Left lobe of liver (tissue), 2 donors: ENCODE measurements around the gene OTUD5. TPM values are rescaled to one million over a fixed set of nuclear protein-coding genes. Genes with fewer than 3 reads are reported as not detected.
"Not testable (repeated sequence)": the region's sequence is repeated elsewhere in the genome, so short reads cannot be mapped to it uniquely, and the experiment has no call there.

Experiments
- ATAC-seq: fragments of 200-7000 bp; cut with Tn5 transposase; one replicate; pipeline ENCODE4 v1.9.1; 2020; ENCODE audit warnings: mild to moderate bottlenecking, moderate library complexity
- DNase-seq: peaks from one replicate; pipeline ENCODE4 v3.0.0-alpha.2; 2020; ENCODE audit warnings: low spot score
- total RNA-seq: library from RNA; stranded (reverse); gene quantifications from one replicate; pipeline ENCODE4 v1.2.1, GENCODE V29; 2021
- donor health status: DM: no; HTN: no; CAD: no; lungs with moderate emphysema.
- donor health status: DM: no; HTN: yes; CAD: no.

The OTUD5 gene
- total RNA-seq, 1 donor from 2014 or later: 21.8 TPM

DNA sequence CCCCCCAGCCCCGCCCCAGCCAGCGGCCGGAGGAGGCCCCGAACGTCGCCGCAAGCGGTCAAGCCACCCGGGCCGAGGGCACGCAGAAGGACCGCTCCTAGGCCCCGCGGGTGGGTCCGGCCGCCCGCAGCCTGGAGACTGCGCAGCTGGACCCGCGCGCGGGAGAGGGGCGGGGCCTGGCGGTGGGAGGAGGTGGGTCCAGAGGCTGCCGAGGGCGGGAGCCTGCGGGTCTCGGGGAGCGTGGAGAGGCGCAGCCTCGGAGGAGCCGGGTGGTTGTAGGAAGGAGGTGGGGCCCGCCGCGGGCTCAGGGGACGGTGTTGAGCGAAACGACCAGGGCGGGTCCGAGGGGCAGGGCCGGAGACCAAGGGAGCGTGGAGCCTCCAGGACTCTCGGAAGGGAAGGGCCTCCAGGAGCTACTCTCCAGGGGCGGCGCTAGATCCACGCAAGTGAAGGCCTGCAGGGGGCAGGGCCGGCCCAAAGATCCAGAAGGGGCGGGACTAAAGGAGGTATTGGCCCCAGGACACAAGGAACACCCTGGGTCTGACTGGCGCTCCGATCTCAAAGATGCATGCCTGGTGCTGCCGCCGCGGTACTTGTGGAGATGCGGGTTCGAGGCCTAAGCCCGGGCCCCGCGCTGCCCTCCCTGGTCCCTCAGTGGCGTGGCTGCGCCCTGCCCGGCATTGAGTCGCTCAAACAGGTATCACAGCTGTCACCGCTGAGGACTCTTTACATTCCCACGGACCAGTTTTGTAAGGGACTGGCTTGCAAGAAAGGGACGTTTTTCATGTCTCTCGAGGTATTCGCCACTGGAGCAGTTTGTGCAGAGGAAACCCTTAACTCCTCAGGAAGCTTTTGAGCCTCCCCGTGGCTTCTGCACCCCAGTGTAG lies 65.8 kb downstream of the OTUD5 start:
- ATAC-seq (peak; percentile 94), DNase-seq (peak; percentile 84)

- ATAC-seq (peak; percentile 42), DNase-seq (no peak)
Measured at GRCh38 chrX:48890934-48891401, 66.4 kb downstream of the OTUD5 start.

- DNase-seq (no peak), ATAC-seq (no peak)
Measured at GRCh38 chrX:48890296-48890925, 67.0 kb downstream of the OTUD5 start.

DNA sequence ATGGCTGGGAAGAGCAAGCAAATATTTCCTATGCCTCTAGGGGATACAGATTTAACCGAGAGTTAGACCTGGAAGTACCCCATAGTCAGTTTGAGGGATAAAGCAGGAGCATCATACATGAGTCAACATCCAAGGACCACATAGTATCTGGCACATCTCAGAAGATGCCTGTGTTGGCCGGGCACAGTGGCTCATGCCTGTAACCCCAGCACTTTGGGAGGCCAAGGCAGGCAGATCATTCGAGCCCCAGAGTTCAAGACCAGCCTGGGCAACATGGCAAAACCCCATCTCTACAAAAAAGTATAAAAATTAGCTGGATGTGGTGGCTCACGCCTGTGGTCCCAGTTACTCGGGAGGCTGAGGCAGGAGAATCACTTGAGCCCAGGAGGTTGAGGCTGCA lies 70.8 kb downstream of the OTUD5 start:
- ATAC-seq, DNase-seq: not testable (repeated sequence)

DNA sequence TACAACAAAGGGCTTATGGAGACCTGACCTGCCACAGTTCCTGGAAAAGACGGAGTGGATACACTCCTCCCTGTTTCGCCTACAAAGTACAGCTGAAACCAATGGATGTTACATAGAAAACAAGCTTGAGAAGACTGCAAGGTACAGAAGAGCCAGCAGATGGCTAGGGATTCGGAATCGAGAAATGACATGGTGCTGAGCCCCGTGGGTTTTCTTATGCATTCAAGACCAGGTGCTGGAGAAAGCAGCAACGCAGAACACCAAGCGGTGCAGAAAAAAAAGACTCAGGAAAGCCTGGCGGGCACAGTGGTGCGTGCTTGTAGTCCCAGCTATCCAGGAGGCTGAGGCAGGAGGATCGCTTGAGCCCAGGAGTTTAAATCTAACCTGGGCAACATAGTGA lies 73.7 kb downstream of the OTUD5 start:
- ATAC-seq (no peak), DNase-seq (no peak)

GRCh38 chrX:48876944-48877343 lies 80.5 kb downstream of the OTUD5 start:
- ATAC-seq, DNase-seq: not testable (repeated sequence)

Other genes with a start within 250 kb of the OTUD5 start
- gene GLOD5, start 195.9 kb downstream of the OTUD5 start, total RNA-seq: 3.1 TPM
- 0.35 TPM for gene GATA1, start 171.0 kb downstream of the OTUD5 start, total RNA-seq
- 113 TPM for gene HDAC6, start 155.5 kb downstream of the OTUD5 start, total RNA-seq
- gene ERAS, start 131.1 kb downstream of the OTUD5 start, total RNA-seq: not detected
- gene PCSK1N, start 122.0 kb downstream of the OTUD5 start, total RNA-seq: 0.23 TPM
- 22.8 TPM for gene TIMM17B, start 59.8 kb downstream of the OTUD5 start, total RNA-seq
- gene PQBP1, start 59.7 kb downstream of the OTUD5 start, total RNA-seq: 31.3 TPM
- 18.7 TPM for gene SLC35A2, start 46.0 kb downstream of the OTUD5 start, total RNA-seq
- 3.8 TPM for gene PIM2, start 38.6 kb downstream of the OTUD5 start, total RNA-seq
- 0.68 TPM for gene KCND1, start 14.2 kb upstream of the OTUD5 start, total RNA-seq
- 22.7 TPM for gene GRIPAP1, start 44.7 kb upstream of the OTUD5 start, total RNA-seq
- 16.8 TPM for gene TFE3, start 85.8 kb upstream of the OTUD5 start, total RNA-seq
- gene CCDC120, start 101.4 kb upstream of the OTUD5 start, total RNA-seq: 4.7 TPM
- 5.4 TPM for gene PRAF2, start 116.4 kb upstream of the OTUD5 start, total RNA-seq
- 49.4 TPM for gene WDR45, start 122.3 kb upstream of the OTUD5 start, total RNA-seq
- gene GPKOW, start 166.1 kb upstream of the OTUD5 start, total RNA-seq: 11.5 TPM
- 27.7 TPM for gene MAGIX, start 205.2 kb upstream of the OTUD5 start, total RNA-seq
- 11.7 TPM for gene PLP2, start 214.3 kb upstream of the OTUD5 start, total RNA-seq
- gene PRICKLE3, start 228.8 kb upstream of the OTUD5 start, total RNA-seq: 4.5 TPM
- gene SYP, start 242.6 kb upstream of the OTUD5 start, total RNA-seq: 0.10 TPM